Measurements from ENCODE around the gene ARHGAP10.
A peak's percentile ranks its signal among the peaks of the same experiment; 100 is the strongest.

ARHGAP10 gene, protein sequence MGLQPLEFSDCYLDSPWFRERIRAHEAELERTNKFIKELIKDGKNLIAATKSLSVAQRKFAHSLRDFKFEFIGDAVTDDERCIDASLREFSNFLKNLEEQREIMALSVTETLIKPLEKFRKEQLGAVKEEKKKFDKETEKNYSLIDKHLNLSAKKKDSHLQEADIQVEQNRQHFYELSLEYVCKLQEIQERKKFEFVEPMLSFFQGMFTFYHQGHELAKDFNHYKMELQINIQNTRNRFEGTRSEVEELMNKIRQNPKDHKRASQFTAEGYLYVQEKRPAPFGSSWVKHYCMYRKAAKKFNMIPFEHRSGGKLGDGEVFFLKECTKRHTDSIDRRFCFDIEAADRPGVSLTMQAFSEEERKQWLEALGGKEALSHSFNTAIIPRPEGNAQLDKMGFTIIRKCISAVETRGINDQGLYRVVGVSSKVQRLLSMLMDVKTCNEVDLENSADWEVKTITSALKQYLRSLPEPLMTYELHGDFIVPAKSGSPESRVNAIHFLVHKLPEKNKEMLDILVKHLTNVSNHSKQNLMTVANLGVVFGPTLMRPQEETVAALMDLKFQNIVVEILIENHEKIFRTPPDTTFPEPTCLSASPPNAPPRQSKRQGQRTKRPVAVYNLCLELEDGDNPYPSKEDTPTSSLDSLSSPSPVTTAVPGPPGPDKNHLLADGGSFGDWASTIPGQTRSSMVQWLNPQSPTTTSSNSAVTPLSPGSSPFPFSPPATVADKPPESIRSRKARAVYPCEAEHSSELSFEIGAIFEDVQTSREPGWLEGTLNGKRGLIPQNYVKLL

DNA sequence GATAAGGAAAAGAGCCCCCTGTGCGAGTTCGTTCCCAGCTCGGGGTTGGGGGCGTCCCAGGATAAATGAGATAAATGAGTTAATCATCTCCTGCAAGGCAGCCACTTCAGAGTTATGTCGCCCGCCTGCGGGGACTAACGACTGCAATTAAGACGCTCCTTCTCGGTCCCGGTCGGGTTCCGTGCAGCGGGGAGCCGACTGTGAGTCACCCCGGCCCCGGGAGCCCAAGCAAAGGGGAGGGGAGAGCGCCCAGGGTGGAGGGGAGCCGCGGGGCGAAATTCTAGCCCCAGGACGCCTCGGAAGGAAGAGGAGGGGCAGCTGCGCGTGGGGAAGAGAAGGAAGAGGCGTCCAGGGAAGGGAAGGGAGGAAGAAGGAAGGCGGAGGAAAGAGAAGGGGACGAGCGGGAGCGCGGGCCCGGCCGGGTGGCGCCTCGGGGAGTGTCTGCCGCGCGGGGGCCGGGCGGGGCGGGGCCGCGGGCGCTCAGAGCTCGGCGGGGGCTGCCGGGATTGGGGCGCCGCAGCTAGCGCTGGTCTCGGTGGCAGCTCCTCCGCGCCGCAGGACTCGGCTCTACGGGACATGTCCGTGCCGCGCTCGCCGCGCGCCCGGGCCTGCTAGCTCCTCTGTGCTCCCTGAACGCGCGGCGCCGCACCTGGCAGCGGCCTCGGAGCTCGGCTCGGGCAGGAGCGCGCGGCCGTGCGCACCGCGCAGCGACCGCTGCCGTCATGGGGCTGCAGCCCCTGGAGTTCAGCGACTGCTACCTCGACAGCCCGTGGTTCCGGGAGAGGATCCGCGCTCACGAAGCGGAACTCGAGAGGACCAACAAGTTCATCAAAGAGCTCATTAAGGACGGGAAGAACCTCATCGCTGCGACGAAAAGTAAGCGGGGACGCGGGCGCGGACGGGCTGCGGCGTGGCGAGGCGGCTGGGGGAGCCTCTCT lies at the start of gene ARHGAP10:
Gene ARHGAP10 (plus strand): TSS at position 509 of the 938 bp plus-strand sequence. CDS start 214 bp downstream, at position 723.
- peak; percentile 86 for DNase-seq

DNA sequence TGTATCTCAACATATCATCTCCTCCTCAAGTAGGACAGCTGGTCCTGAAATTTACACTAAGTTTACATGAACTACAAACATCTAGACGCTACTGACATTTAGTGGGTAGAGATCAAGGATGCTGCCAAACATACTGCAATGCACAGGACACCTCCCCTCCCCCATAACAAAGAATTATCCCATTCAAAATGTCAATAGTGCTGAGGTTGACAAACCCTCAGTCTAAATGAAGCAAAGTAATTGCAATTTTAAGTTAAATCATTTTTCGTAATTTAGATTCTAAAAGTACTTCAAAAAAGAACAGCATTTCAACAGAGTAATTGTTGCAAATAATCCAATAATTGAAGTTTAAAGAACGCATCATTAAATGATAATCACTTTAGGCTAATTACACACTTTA lies 49.1 kb upstream of the ARHGAP10 start:
- no peak for DNase-seq

DNA sequence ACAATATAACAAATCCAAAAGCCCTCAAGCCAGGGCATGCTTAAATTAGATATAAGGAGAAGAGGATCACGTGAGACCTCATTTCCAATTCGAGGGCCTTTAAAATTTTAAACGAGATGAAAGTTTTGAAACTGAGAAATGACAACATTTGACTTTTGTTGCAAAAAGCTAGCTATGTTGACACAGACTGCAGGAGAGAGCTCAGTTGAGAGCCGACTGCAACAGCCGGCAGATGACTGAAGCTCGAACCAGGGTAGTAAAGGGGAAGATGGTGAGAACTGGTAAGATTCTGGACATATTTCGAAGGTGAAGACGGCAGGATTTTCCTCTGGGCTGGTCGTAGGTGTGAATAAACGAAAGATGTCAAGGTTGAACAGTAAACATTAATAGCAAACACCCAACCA lies 48.7 kb upstream of the ARHGAP10 start:
- no peak for DNase-seq

DNA sequence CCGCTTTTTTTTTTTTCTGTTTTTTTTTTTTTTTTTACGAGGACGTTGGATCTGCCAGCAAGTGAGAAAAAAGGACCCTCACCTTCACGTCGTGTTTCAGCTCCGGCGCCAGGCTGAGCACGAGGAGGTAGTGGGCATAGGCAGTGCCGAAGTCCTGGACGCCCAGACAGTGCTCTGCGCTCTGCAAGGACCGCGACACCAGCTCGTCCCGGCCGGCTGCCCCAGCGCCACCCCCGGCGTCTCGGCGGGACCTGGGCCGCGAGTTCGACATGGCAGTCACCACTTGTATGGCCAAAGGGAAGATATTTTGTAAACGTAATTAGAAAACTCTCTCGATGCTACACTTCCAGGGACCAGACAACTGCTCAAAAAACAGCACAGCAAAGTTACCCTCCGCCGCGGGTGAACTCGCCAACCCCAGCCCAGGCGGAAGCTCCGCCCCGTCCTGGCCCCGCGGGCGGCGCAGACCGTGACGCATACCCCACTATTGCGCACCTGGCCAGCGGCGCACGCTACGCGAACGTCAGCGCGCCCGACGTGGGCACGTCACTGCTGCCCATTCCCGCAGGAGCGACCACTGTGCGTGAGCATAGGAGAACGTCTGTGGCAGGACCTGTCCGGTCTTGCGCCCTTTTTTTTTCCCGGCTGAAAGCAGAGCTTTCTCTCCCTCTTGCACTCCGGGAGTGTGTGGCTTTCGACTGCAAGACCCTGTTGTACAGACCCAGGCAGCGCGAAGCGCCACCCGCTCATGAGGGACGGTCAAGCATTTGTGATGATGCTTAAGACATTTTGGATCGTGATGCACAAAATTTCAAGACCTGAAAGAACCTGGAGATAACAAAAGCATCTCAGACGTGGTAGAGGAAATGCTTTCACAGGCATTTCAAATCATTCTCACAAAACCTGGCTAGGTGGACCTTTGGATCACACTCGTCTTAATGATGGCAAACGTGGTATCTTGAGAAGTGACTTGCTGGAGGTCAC lies 47.9 kb upstream of the ARHGAP10 start, which contains the start of gene PRMT9:
Gene PRMT9 (minus strand): TSS at position 447 of the 984 bp plus-strand sequence. CDS start 176 bp downstream, at position 271.
- peak; percentile 94 for DNase-seq

DNA sequence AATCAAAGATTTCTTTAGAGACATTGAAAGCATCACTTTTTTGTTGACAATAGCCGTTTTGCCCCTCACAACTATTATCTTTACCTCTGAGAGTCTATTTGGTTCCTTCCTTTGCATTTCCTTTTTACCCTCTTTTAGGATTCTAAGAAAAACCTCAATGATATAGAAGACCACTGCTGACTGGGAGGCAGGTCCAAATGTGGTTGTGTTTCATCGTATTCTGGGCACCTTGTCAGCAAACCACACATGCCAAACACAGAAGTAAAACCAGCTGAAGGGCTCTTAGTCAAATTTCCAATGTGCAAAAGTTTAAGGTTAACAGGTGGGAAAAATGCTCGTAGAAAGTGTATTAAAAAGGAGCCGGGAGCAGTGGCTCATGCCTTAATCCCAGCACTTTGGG lies 42.8 kb upstream of the ARHGAP10 start:
- DNase-seq, result no peak

DNA sequence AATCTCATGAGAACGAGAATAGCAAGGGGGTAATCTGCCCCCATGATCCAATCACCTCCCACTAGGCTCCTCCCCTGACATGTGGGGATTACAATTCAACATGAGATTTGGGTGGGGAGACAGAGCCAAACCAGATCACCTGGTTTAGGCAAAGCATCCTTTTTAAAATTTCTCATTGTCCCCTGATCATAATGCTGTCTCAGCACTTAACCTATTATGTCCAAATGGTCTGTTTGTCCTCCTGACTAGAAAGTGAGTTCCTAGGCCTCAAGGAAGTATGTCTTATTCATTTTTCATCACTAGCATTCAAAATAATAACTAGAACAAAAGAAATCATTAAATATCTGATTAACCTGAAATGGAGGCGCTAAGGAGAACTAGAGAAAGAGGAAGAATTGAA lies 40.1 kb upstream of the ARHGAP10 start:
- DNase-seq, result no peak

DNA sequence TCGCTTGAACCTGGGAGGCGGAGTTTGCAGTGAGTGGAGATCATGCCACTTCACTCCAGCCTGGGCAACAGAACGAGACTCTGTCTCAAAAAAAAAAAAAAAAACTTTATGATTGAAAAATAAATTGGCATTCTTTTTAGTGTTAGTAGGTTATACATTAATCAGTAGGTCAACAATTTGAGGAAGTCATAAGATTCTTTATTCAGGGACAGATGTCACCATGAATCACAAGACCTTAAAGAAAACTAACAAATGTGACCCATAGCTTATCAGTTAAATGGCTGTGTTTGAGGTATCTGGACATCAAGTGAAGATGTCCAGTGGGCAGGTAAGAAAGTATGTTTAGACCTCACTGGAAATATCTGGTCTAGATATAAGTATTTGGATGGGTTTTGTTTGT lies 38.7 kb upstream of the ARHGAP10 start:
- DNase-seq, result no peak

DNA sequence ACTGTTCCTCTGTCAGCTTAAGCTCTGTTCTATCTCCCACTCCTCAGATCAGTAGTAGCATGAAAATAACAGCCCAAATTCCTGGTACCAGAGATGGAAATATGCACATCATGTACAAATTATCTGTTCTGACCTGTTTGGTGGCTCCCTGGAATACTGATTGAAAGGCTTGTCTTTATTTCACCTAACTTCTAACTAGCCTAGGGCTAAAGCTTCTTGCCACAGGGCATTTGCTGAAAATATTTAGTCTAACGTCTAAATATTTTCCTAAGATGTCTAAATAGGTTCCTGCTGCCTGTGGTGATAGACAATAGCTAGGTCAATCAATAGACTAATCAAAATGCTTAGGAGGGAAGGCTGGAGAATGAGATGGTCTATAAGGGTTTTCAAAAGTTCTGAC lies 35.0 kb upstream of the ARHGAP10 start:
- DNase-seq, result no peak

DNA sequence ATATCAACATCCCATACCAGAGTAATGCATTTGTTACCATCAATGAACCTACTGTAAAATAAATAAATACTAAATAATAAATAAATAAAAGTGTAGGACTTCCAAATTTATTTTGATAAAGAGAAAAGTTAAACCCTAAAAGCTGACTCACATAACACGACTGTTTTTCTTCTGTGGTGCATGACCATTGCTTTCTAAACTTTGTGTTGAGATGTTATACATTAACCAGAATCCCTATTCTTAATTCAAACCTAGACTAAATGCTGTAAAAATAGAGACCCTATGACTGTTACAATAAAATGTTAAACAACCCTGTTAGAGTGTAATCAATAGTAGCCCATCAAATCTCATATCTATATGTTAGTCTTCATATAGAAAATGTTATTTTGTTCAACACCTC lies 27.0 kb upstream of the ARHGAP10 start:
- DNase-seq, result no peak

DNA sequence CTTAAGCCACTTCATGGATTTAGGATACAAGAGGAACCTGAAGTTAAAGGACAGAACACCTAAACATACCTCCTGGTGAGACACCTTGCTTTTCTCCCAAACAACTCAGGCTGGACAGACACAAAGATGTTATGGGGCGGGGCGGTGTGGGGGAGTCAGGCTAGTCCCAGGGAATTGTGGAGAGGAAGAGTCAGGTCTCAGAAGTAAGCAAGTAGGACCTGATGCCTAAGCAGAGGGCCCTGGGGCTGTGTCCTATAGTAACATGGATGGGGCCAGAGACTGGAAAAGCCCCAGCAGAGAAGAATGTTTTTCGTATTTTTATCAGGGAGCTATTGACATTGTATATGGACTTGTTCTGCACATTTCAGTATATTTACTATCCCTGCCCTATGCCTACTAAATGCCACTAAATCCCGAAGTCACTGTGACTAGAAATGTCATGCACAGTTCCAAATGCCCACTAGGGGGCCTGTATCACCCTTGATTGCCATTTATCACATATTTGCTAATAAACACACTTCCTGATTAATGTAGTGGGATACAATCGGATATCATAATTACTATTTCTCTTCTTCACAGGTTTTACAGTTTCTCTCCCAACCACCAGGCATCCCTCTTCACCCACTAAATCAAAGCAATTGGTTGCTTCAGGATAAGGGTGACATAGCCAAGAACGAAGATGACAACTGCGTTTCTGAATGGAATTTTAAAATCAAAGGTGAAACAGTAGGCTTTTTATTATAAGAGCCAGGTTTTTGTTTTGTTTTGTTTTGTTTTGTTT lies 23.8 kb upstream of the ARHGAP10 start:
- peak; percentile 53 for DNase-seq

DNA sequence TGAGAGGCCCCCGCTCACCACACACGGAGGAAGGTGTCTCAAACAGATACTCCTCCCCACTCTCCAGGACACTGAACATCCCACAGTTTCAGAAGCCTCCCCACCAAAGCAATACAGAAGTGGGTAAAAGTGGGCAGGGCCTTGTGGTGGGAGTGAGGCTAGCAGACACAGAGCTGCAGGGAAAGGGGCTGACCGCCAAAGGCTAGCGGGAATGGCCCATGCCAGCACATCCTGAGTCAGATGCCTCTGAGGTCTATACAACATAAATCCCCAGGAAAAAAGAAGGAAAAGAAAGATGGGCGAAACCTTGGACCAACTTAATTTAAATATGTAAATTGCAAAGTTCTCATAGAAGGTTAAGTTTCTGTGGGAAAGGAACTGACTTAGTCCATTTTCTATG lies 21.9 kb upstream of the ARHGAP10 start:
- no peak for DNase-seq

DNA sequence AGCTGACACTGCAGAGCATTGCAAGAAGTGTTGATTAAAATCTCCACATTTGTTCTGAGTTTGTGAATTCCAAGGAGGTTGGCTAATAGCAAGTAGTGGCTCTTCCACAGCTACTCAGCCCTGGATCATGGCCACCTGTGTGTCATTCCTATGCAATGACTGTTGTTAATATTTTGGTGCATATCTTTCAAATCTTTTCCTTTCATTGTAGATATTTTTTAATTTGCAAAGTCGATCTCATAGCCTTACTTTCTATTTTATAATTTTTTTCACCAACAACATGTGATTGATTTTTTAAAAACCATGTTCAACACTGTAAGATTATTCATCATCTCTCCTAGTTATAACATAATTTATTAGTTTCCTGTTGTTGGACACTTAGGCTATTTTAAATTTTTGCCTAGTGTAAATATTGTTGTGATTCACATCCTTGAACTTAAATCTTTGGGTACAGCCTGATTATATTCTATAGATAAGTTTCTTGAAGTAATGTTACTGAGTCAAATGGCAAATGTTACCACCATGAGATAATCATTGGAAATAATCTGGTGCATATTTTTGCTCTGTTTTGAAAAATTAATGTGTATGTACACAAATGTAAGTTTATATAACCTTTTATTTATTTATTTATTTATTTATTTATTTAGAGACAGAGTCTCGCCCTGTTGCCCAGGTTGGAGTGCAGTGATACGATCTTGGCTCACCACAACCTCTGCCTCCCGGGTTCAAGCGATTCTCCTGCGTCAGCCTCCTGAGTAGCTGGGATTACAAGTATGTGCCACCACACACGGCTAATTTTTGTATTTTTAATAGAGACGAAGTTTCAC lies 17.1 kb upstream of the ARHGAP10 start:
- no peak for DNase-seq

DNA sequence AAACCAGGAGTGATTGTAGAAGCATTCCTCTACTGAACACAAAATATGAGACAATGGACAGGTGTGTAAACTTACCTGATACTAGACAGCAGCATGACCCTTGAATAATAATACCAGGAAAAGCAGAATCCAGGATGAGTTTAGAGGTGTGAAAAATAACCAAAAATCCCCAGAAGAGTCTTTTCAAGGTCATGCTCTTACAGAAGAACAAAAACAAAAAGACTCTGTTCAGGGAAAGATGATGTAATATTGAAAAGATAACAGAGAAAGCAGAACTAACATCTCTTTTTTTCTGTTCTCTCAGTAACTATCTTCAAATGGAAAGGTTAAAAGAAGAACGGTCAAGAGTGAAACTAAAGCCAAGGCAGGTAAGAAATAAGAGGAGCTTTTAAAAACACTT lies 14.0 kb upstream of the ARHGAP10 start:
- no peak for DNase-seq

DNA sequence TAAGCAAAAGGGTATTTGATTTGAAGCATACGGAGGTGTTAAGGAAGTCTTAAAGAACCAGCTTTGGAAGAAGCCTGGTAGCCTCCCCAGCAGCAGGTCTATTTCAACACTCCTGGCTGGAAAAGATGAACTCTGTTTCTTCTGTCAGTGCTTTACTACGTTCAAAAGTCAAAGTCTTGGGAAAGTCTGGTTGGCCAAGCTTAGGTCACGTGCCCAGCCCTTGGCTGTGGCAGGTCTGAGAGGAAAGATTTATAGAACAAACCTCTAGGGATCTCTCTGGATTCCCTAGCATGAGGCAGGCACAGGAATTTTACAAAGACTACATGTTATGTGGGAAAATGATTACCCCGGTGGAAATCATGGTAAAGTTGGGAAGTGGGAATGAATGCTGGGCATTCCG lies 8.6 kb upstream of the ARHGAP10 start:
- no peak for DNase-seq

DNA sequence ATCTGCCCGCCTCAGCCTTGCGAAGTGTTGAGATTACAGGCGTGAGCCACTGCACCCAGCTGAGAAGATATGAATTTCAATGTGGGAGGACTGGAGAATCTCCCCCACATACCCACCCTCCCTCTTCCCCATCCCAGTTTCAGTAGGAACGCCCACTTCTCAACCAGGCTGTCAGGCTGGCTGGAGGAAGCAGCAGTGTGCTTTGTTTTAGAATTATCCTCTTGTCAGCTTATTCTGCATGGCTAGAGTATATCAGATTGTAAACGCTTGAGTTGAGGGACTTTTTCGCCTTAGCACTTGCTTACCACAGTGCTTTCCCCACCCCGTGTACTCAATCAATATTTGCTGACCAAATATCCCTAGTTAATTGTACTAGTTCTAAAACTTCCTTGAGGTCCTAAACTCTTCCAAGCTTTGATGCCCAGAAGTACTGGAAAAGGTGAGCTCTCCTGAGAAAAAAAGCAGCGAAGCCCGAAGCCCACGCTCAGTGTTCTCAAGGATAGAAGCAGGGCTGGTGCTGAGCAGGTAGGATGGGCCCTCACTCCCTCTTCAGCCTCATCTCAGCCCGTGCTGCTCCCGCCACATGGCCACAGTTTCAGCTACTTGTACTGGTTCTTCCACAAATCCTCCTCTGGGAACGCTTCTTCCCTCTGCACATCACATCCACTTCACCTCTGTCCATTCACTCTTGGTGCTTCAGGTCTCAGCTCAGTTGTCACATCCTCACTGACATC lies 7.3 kb upstream of the ARHGAP10 start:
- DNase-seq, result no peak

DNA sequence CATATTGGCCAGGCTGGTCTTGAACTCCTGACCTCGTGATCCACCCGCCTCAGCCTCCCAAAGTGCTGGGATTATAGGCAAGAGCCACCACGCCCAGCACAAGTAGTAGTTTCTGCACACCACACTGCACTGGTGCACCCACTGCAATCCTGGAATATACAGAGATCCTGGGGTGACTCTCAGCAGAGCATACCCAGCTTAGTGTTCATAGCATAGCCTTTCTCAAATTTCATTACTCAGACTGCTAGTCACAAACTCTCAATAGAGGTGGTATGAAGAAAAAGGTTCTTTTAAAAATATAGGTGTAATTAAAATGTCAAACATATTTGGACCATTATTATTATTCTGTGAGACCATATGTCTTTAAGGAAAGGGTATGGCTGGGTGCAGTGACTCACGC lies 6.2 kb upstream of the ARHGAP10 start:
- DNase-seq, result no peak

DNA sequence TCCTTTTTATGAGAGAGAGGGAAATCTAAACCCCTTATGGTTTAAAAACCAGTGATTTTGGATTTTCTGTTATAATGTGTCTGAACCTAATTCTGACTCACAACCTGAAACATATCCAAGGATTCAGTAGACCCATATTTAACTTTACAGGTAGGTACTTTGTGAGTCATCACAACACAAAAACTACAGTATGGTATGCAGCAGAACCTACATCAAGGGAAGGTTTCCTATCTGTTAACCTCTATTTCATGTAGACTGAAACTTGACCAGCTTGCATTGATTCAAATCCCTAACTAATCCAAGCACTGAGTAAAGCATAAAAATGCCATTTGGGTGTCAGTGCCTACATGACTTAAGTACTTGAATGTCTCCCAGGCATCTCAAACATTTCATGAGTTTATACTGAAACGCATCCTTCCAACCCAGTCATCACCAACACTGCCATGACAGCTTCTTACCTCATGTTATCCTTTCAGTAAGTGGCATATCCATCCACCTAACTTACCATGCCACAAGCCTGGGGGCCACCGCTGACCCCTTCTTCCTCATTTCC lies 4.3 kb upstream of the ARHGAP10 start:
- DNase-seq, result no peak

DNA sequence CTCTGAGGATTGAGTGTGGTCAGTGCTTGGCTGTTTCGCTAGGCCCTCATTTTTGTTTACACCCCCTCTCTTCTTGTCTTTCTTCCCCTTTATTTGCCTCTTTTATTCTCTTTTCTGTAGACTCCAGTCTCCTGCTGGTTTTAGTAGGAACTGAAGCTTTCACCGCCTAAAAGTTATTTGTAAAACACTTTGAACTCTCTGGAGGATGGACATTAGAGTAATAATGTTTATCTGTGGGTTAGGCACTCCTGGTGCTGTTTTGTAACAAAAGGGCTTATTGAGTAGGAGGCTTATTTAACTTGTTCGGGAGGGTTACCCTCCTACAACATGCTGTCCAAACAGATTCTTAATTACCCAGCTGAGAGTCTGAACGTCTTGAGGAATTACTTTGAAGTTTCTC lies 1.6 kb upstream of the ARHGAP10 start:
- peak; percentile 26 for DNase-seq

Data from retina (tissue), 1 donor.